Measurements from ENCODE around the gene MYOZ2.

MYOZ2 gene

GRCh38 chr4:119105605-119106004 is 30.0 kb upstream of the MYOZ2 start:
- Histone ChIP-seq H3K9me3 (ENCODE audit: control insufficient read depth, insufficient read depth, low read length) (no peaks in the 10 kb centered on the region), H3K36me3 (ENCODE audit: control insufficient read depth, insufficient read depth, low read length) (no peaks in the 10 kb centered on the region), H3K4me1 (ENCODE audit: control insufficient read depth, insufficient read depth, low read length) (no peaks in the 10 kb centered on the region; the same call in 1 of the 2 replicates), H3K4me3 (ENCODE audit: low read length) (no peak overlapping the region), H3K27ac (ENCODE audit: low read length) (no peak overlapping the region), H3K27me3 (ENCODE audit: control insufficient read depth, insufficient read depth, low read length) (no peaks in the 10 kb centered on the region)
- WGBS (ENCODE audit: insufficient coverage, insufficient read length): no CpG with 5 or more reads among the region's 1 CpG
- no peak for DNase-seq (ENCODE audit: low read depth, low spot score)

DNA sequence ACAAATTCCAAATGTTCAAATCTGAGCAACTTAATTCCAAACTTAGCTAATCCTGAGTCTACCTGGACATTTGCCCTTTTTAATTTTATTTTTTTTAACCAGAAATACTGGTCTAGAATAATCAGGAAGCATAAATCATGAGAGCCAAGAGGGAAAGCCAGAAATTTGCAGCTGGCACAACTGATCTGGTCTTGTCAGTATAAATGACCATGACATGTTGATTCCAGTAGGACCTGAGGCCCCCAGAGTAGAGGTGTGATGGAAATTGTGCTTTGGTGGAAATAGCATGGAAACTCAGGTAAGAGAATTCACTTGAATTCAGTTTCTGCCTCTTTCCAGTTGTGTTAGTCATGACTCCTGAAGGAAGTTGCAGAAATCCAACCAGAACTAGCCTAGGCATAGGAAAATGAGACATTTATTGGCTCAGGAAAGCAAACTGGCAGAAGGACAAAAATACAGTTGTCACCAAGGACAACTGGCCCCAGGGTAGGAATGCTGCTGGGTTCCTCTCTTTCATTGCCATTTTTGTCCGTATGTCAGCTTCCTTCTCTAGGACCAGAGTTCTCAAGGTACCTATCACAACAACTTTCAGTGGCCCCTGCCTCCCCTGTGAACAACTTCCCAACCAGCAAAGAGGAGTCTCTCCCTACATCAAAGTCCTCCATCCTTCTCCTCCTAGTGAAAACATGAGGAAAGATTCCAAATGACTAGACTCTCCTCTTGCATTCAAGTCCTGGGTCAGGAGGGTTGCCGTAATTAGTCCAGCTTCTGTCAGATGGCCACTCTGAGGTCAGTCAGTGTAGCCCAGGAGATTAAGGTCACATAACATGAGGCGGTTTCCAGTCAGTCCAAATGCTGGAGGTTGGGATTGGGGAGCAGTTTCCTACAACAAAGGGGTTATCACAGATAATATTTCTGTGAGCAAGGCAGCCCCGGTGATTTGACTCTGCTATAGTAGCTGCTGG is 29.3 kb upstream of the MYOZ2 start:
- no peak for DNase-seq (ENCODE audit: low read depth, low spot score)
- Histone ChIP-seq H3K36me3 (ENCODE audit: control insufficient read depth, insufficient read depth, low read length) (no peaks in the 10 kb centered on the region), H3K4me1 (ENCODE audit: control insufficient read depth, insufficient read depth, low read length) (no peaks in the 10 kb centered on the region; the same call in 1 of the 2 replicates), H3K27ac (ENCODE audit: low read length) (no peak overlapping the region), H3K27me3 (ENCODE audit: control insufficient read depth, insufficient read depth, low read length) (no peaks in the 10 kb centered on the region), H3K9me3 (ENCODE audit: control insufficient read depth, insufficient read depth, low read length) (no peaks in the 10 kb centered on the region), H3K4me3 (ENCODE audit: low read length) (no peak overlapping the region)
- WGBS (ENCODE audit: insufficient coverage, insufficient read length): no CpG with 5 or more reads among the region's 4 CpGs

GRCh38 chr4:119110121-119110520 is 25.5 kb upstream of the MYOZ2 start:
- no peak overlapping the region for H3K4me3 ChIP-seq (ENCODE audit: low read length)
- DNase-seq (ENCODE audit: low read depth, low spot score): no peak
- no peak overlapping the region for H3K27ac ChIP-seq (ENCODE audit: low read length)
- WGBS (ENCODE audit: insufficient coverage, insufficient read length): no CpG with 5 or more reads among the region's 2 CpGs
- no peaks in the 10 kb centered on the region for H3K36me3 ChIP-seq (ENCODE audit: control insufficient read depth, insufficient read depth, low read length)
- H3K27me3 ChIP-seq (ENCODE audit: control insufficient read depth, insufficient read depth, low read length): no peaks in the 10 kb centered on the region
- H3K4me1 ChIP-seq (ENCODE audit: control insufficient read depth, insufficient read depth, low read length): no peaks in the 10 kb centered on the region
- H3K9me3 ChIP-seq (ENCODE audit: control insufficient read depth, insufficient read depth, low read length): no peaks in the 10 kb centered on the region

- H3K27me3 ChIP-seq (ENCODE audit: control insufficient read depth, insufficient read depth, low read length): no peaks in the 10 kb centered on the region
These were observed 24.3 kb upstream of the MYOZ2 start for GRCh38 chr4:119111296-119111695.

GRCh38 chr4:119113033-119113655 is 22.5 kb upstream of the MYOZ2 start:
- Histone ChIP-seq H3K27me3 (ENCODE audit: control insufficient read depth, insufficient read depth, low read length) (no peaks in the 10 kb centered on the region), H3K4me3 (ENCODE audit: low read length) (no peak overlapping the region), H3K36me3 (ENCODE audit: control insufficient read depth, insufficient read depth, low read length) (no peaks in the 10 kb centered on the region), H3K27ac (ENCODE audit: low read length) (no peak overlapping the region), H3K4me1 (ENCODE audit: control insufficient read depth, insufficient read depth, low read length) (no peaks in the 10 kb centered on the region), H3K9me3 (ENCODE audit: control insufficient read depth, insufficient read depth, low read length) (no peaks in the 10 kb centered on the region)
- DNase-seq (ENCODE audit: low read depth, low spot score): no peak

More at GRCh38 chr4:119111296-119111695, 24.3 kb upstream of the MYOZ2 start:
- Histone ChIP-seq H3K4me3 (ENCODE audit: low read length) (no peak overlapping the region), H3K9me3 (ENCODE audit: control insufficient read depth, insufficient read depth, low read length) (no peaks in the 10 kb centered on the region), H3K4me1 (ENCODE audit: control insufficient read depth, insufficient read depth, low read length) (no peaks in the 10 kb centered on the region), H3K27ac (ENCODE audit: low read length) (no peak overlapping the region), H3K36me3 (ENCODE audit: control insufficient read depth, insufficient read depth, low read length) (no peaks in the 10 kb centered on the region)
- DNase-seq (ENCODE audit: low read depth, low spot score): no peak

GRCh38 chr4:119116021-119116420 is 19.6 kb upstream of the MYOZ2 start:
- no CpG with 5 or more reads among the region's 4 CpGs for WGBS (ENCODE audit: insufficient coverage, insufficient read length)

DNA sequence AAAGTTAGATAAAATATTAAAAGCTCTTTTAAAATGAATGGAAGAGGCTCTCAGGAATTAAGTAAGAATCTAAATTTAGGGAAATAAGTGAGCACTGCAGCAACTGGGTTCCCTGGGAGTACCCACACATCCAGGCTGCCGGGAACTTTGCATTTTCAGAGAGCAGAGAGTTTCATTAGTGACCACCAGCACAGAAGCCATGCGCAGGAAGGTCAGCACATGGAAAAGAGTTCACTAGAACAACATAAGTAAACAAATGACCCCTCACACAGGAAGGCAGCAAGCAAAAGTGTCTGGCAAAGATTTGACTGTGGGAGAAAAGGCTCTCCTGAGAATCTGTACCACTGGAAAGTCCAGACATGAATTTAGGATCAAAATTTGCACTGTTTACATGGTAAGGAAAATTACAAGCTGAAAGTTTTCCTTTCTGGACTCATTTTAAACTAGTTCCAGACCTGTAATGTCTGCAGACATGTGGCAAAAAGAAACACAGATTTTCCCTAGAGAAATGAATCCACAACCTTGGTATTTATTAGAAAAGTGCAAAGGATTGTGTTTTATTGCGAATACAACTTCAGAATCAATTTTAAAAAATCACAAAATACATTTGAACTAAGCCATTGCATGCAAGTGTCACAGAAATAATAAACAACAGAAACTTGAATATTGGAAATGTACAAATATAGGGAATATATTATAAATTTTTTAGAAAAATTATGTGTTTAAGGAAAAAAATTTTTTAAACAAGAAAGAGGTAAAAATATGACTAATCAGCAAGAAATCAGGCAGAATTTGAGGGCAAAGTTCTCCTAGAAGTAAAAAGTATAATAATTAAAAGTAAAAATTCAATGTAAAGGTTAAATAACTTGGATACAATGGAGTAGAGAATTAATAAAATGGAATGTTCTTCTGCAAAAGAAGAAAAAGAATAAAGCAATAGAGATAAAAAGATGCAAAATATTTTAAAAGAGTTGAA is 18.4 kb upstream of the MYOZ2 start:
- Histone ChIP-seq H3K4me3 (ENCODE audit: low read length) (no peak overlapping the region), H3K27me3 (ENCODE audit: control insufficient read depth, insufficient read depth, low read length) (no peaks in the 10 kb centered on the region), H3K9me3 (ENCODE audit: control insufficient read depth, insufficient read depth, low read length) (no peaks in the 10 kb centered on the region), H3K27ac (ENCODE audit: low read length) (no peak overlapping the region), H3K4me1 (ENCODE audit: control insufficient read depth, insufficient read depth, low read length) (no peaks in the 10 kb centered on the region), H3K36me3 (ENCODE audit: control insufficient read depth, insufficient read depth, low read length) (no peaks in the 10 kb centered on the region)
- WGBS (ENCODE audit: insufficient coverage, insufficient read length): no CpG with 5 or more reads among the region's 3 CpGs
- DNase-seq (ENCODE audit: low read depth, low spot score): no peak

More at GRCh38 chr4:119116021-119116420, 19.6 kb upstream of the MYOZ2 start:
- no peaks in the 10 kb centered on the region for H3K27me3 ChIP-seq (ENCODE audit: control insufficient read depth, insufficient read depth, low read length)
- H3K9me3 ChIP-seq (ENCODE audit: control insufficient read depth, insufficient read depth, low read length): no peaks in the 10 kb centered on the region
- no peaks in the 10 kb centered on the region for H3K36me3 ChIP-seq (ENCODE audit: control insufficient read depth, insufficient read depth, low read length)
- no peak for DNase-seq (ENCODE audit: low read depth, low spot score)
- H3K4me3 ChIP-seq (ENCODE audit: low read length): no peak overlapping the region
- H3K4me1 ChIP-seq (ENCODE audit: control insufficient read depth, insufficient read depth, low read length): no peaks in the 10 kb centered on the region
- no peak overlapping the region for H3K27ac ChIP-seq (ENCODE audit: low read length)

- no peak overlapping the region for H3K27ac ChIP-seq (ENCODE audit: low read length)
- no peak overlapping the region for H3K4me3 ChIP-seq (ENCODE audit: low read length)
- H3K9me3 ChIP-seq (ENCODE audit: control insufficient read depth, insufficient read depth, low read length): no peaks in the 10 kb centered on the region
- H3K27me3 ChIP-seq (ENCODE audit: control insufficient read depth, insufficient read depth, low read length): no peaks in the 10 kb centered on the region
- no peaks in the 10 kb centered on the region for H3K4me1 ChIP-seq (ENCODE audit: control insufficient read depth, insufficient read depth, low read length)
- WGBS (ENCODE audit: insufficient coverage, insufficient read length): no CpG with 5 or more reads among the region's 2 CpGs
- no peak for DNase-seq (ENCODE audit: low read depth, low spot score)
- no peaks in the 10 kb centered on the region for H3K36me3 ChIP-seq (ENCODE audit: control insufficient read depth, insufficient read depth, low read length)
These were observed 17.2 kb upstream of the MYOZ2 start for GRCh38 chr4:119118397-119118796.

- H3K27ac ChIP-seq (ENCODE audit: low read length): no peak overlapping the region
- H3K27me3 ChIP-seq (ENCODE audit: control insufficient read depth, insufficient read depth, low read length): no peaks in the 10 kb centered on the region
- no peaks in the 10 kb centered on the region for H3K4me1 ChIP-seq (ENCODE audit: control insufficient read depth, insufficient read depth, low read length)
- DNase-seq (ENCODE audit: low read depth, low spot score): no peak
- no peaks in the 10 kb centered on the region for H3K9me3 ChIP-seq (ENCODE audit: control insufficient read depth, insufficient read depth, low read length)
- H3K36me3 ChIP-seq (ENCODE audit: control insufficient read depth, insufficient read depth, low read length): no peaks in the 10 kb centered on the region
- no peak overlapping the region for H3K4me3 ChIP-seq (ENCODE audit: low read length)
These were observed 11.3 kb upstream of the MYOZ2 start for GRCh38 chr4:119124352-119124751.

DNA sequence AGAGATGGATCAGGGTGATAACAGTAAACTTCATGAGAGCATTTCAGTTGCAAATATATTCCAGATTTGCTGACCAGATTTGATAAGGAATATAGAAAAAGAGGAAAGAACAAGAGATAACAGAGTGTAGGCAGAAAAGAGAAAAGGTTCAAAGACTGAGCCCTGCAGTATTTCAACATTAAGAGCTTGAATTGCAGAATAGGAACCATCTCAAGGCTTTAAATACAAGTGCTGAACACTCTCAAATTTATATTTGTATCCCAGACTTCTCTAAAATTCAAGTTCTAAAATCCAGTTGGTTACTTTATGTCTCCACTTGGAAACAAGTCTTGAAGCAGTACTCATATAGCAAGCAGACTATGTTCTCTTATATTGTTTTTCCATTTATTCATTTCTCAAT is 9.7 kb upstream of the MYOZ2 start:
- no peak for DNase-seq (ENCODE audit: low read depth, low spot score)
- no peak overlapping the region for H3K4me3 ChIP-seq (ENCODE audit: low read length)
- no peaks in the 10 kb centered on the region for H3K27me3 ChIP-seq (ENCODE audit: control insufficient read depth, insufficient read depth, low read length)
- H3K36me3 ChIP-seq (ENCODE audit: control insufficient read depth, insufficient read depth, low read length): no peaks in the 10 kb centered on the region
- H3K27ac ChIP-seq (ENCODE audit: low read length): no peak overlapping the region
- H3K4me1 ChIP-seq (ENCODE audit: control insufficient read depth, insufficient read depth, low read length): no peaks in the 10 kb centered on the region
- no peaks in the 10 kb centered on the region for H3K9me3 ChIP-seq (ENCODE audit: control insufficient read depth, insufficient read depth, low read length)
